ENCODE measurements around the gene GRM7.

GRCh38 chr3:7263347-7264195 lies 402.7 kb downstream of the GRM7 start:
- TF ChIP-seq, protein P1, sequence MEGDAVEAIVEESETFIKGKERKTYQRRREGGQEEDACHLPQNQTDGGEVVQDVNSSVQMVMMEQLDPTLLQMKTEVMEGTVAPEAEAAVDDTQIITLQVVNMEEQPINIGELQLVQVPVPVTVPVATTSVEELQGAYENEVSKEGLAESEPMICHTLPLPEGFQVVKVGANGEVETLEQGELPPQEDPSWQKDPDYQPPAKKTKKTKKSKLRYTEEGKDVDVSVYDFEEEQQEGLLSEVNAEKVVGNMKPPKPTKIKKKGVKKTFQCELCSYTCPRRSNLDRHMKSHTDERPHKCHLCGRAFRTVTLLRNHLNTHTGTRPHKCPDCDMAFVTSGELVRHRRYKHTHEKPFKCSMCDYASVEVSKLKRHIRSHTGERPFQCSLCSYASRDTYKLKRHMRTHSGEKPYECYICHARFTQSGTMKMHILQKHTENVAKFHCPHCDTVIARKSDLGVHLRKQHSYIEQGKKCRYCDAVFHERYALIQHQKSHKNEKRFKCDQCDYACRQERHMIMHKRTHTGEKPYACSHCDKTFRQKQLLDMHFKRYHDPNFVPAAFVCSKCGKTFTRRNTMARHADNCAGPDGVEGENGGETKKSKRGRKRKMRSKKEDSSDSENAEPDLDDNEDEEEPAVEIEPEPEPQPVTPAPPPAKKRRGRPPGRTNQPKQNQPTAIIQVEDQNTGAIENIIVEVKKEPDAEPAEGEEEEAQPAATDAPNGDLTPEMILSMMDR (IDR thresholded peaks at IDR 0.05; ENCODE audit: low read depth, low read length, missing input control): no peak
- TF ChIP-seq ZBTB33 (IDR thresholded peaks at IDR 0.05) (no peak), JUND (IDR thresholded peaks at IDR 0.05) (no peak)

Data from liver (tissue), 3 donors.